HCT116 (cell line): ENCODE measurements around the gene EGF. TPM values are rescaled to one million over a fixed set of nuclear protein-coding genes. Genes with fewer than 3 reads are reported as not detected.

Source experiments
- ATAC-seq: fragments of 200-7000 bp; cut with Tn5 transposase; 2 replicates; pipeline ENCODE4 v1.9.1; 2020; ENCODE audit warnings: mild to moderate bottlenecking, moderate library complexity
- BruUV-seq: library from RNA; stranded (reverse); fragments of 400-500 nt; replicated peaks from 2 replicates; lab custom pipeline; 2021; lab: Mats Ljungman, UMichigan
- CTCF ChIA-PET: fragments of 300-600 bp; sonication (Branson Sonifier 250); formaldehyde crosslinking; loops from one replicate; lab custom pipeline; 2021; ENCODE audit warnings: antibody characterized with exemption; lab: Charles Lee
- POLR2A ChIA-PET: fragments of 300-600, 350-600 bp; sonication (Branson Sonifier 250); formaldehyde crosslinking; loops from one replicate; lab custom pipeline; 2021; ENCODE audit warnings: antibody characterized with exemption; lab: Charles Lee
- RAD21 ChIA-PET, 2 experiments: fragments of 300-600 bp; sonication (Branson Sonifier 250); formaldehyde crosslinking; loops; one replicate each; lab custom pipeline; 2023; ENCODE audit warnings: low total read pairs in 2 of 2; ENCODE audit not compliant: uncharacterized antibody in 2 of 2, unreplicated experiment in 2 of 2, low non-redundant PET in 1 of 2; lab: Charles Lee
- DNase-seq: peaks from one replicate; pipeline ENCODE4 v3.0.0-alpha.2; 2010; ENCODE audit warnings: low read depth, low spot score
- H2AFZ ChIP-seq: fragments of 200-600 bp; shearing (Covaris generic), sonication (generic); 2 replicates; pipeline ENCODE4 v1.6.1; 2017; ENCODE audit warnings: low read depth, mixed run types, mixed read lengths, antibody characterized with exemption, low read length; ENCODE audit not compliant: poor library complexity, severe bottlenecking
- H3K27ac ChIP-seq: 2 replicates; pipeline ENCODE4 v1.5.1; 2012; ENCODE audit warnings: low read depth, low read length
- H3K27me3 ChIP-seq: fragments of 200-600 bp; sonication (generic); 2 replicates; pipeline ENCODE4 v1.6.1; 2016; ENCODE audit warnings: mixed run types, low read length, mixed read lengths; ENCODE audit not compliant: insufficient read depth
- H3K36me3 ChIP-seq, 2 experiments: fragments of 200-500 bp in 1 of 2; fragments of 200-600 bp in 1 of 2; sonication (Bioruptor generic) in 1 of 2; sonication (generic) in 1 of 2; 2 replicates each; pipeline versions ENCODE4 v1.5.1 to v1.6.1; 2014 to 2016; ENCODE audit warnings: low read length in 2 of 2, inconsistent platforms in 1 of 2, mixed read lengths in 1 of 2, mixed run types in 1 of 2; ENCODE audit not compliant: insufficient read depth in 2 of 2, control insufficient read depth in 1 of 2
- H3K4me1 ChIP-seq, 2 experiments: fragments of 200-600 bp in 1 of 2; sonication (generic) in 1 of 2; 2 replicates each; pipeline versions ENCODE4 v1.5.1 to v1.6.1; 2012 to 2017; ENCODE audit warnings: low read length in 2 of 2, inconsistent platforms in 1 of 2, mild to moderate bottlenecking in 1 of 2, mixed read lengths in 1 of 2, mixed run types in 1 of 2, moderate library complexity in 1 of 2; ENCODE audit not compliant: insufficient read depth in 2 of 2, control insufficient read depth in 1 of 2
- H3K4me2 ChIP-seq: fragments of 200-600 bp; sonication (generic); 2 replicates; pipeline ENCODE4 v1.6.1; 2017; ENCODE audit warnings: mixed run types, low read length, mixed read lengths
- H3K4me3 ChIP-seq, 2 experiments: fragments of 200-600 bp in 1 of 2; sonication (generic) in 1 of 2; replicated peaks in 1 of 2; 2 replicates each; pipeline ENCODE4 v1.5.1; 2011 to 2016; ENCODE audit warnings: low read length in 2 of 2, control low read depth in 1 of 2, low read depth in 1 of 2, mild to moderate bottlenecking in 1 of 2, mixed read lengths in 1 of 2, mixed run types in 1 of 2
- H3K79me2 ChIP-seq: fragments of 200-600 bp; sonication (generic); 2 replicates; pipeline ENCODE4 v1.6.1; 2017; ENCODE audit warnings: mild to moderate bottlenecking, mixed run types, low read length, moderate library complexity, mixed read lengths; ENCODE audit not compliant: insufficient read depth
- H3K9ac ChIP-seq: fragments of 200-600 bp; sonication (generic); 2 replicates; pipeline ENCODE4 v1.6.1; 2016; ENCODE audit warnings: low read length, mixed read lengths
- H3K9me2 ChIP-seq: fragments of 200-600 bp; sonication (generic), shearing (Covaris generic); 2 replicates; pipeline ENCODE4 v1.6.1; 2017; ENCODE audit warnings: mixed run types, mild to moderate bottlenecking, moderate library complexity; ENCODE audit not compliant: insufficient read depth
- H3K9me3 ChIP-seq, 2 experiments: fragments of 200-500 bp in 1 of 2; fragments of 200-600 bp in 1 of 2; sonication (Bioruptor generic) in 1 of 2; sonication (generic) in 1 of 2; 2 replicates each; pipeline ENCODE4 v1.6.1; 2014 to 2017; ENCODE audit warnings: low read length in 2 of 2, mixed read lengths in 2 of 2, inconsistent platforms in 1 of 2, low read depth in 1 of 2, mild to moderate bottlenecking in 1 of 2, mixed run types in 1 of 2, moderate library complexity in 1 of 2; ENCODE audit not compliant: control insufficient read depth in 1 of 2, insufficient read depth in 1 of 2
- H4K20me1 ChIP-seq: fragments of 200-600 bp; sonication (generic), shearing (Covaris generic); 2 replicates; pipeline ENCODE4 v1.6.1; 2017; ENCODE audit warnings: mixed run types, mild to moderate bottlenecking, moderate library complexity; ENCODE audit not compliant: insufficient read depth
- ATF3 ChIP-seq: IDR thresholded peaks from 2 replicates; pipeline ENCODE4 v1.6.1; 2012
- CBX3 ChIP-seq: IDR thresholded peaks from 2 replicates; pipeline ENCODE4 v1.6.1; 2012; ENCODE audit warnings: low read depth
- CTCF ChIP-seq, 3 experiments: fragments of 200-600 bp in 1 of 3; sonication (generic) in 1 of 3; IDR thresholded peaks in 2 of 3; conservative IDR thresholded peaks in 1 of 3; 2 replicates each; pipeline ENCODE4 v1.5.1; 2012 to 2017; ENCODE audit warnings: low read depth in 2 of 3, low read length in 2 of 3, antibody characterized with exemption in 1 of 3, borderline replicate concordance in 1 of 3, control low read depth in 1 of 3, mild to moderate bottlenecking in 1 of 3, mixed read lengths in 1 of 3, mixed run types in 1 of 3, moderate library complexity in 1 of 3; ENCODE audit not compliant: insufficient read depth in 1 of 3
- EZH2 ChIP-seq: fragments of 200-600 bp; sonication (generic); IDR thresholded peaks from 2 replicates; pipeline ENCODE4 v1.6.1; 2017; ENCODE audit warnings: antibody characterized with exemption, mixed run types
- EZH2phosphoT487 ChIP-seq: fragments of 200-600 bp; IDR thresholded peaks from 2 replicates; pipeline ENCODE4 v1.6.1; 2018; ENCODE audit warnings: antibody characterized with exemption, borderline replicate concordance
- FOSL1 ChIP-seq: IDR thresholded peaks from 2 replicates; pipeline ENCODE4 v1.6.1; 2012; ENCODE audit warnings: low read depth
- JUND ChIP-seq: IDR thresholded peaks from 2 replicates; pipeline ENCODE4 v1.6.1; 2012
- POLR2A ChIP-seq: IDR thresholded peaks from 2 replicates; pipeline ENCODE4 v1.7.0; 2011; ENCODE audit warnings: borderline replicate concordance; ENCODE audit not compliant: insufficient read depth, insufficient read length; ENCODE audit errors: extremely low read depth
- RAD21 ChIP-seq: IDR thresholded peaks from 2 replicates; pipeline ENCODE4 v1.6.1; 2012; ENCODE audit warnings: low read depth, mild to moderate bottlenecking
- REST ChIP-seq: IDR thresholded peaks from 2 replicates; pipeline ENCODE4 v1.6.1; 2012; ENCODE audit warnings: low read depth
- SP1 ChIP-seq: IDR thresholded peaks from 2 replicates; pipeline ENCODE4 v1.6.1; 2012; ENCODE audit warnings: low read depth
- YY1 ChIP-seq: IDR thresholded peaks from 2 replicates; pipeline ENCODE4 v1.6.1; 2011; ENCODE audit warnings: low read length, low read depth, moderate library complexity, mild to moderate bottlenecking; ENCODE audit not compliant: insufficient replicate concordance; ENCODE audit errors: extremely low read depth
- ZBTB33 ChIP-seq: IDR thresholded peaks from 2 replicates; pipeline ENCODE4 v1.6.1; 2011; ENCODE audit warnings: mild to moderate bottlenecking, low read length, moderate library complexity; ENCODE audit not compliant: insufficient replicate concordance; ENCODE audit errors: extremely low read depth
- ZNF274 ChIP-seq: fragments of 200-500 bp; sonication (Bioruptor generic); IDR thresholded peaks from 2 replicates; pipeline ENCODE4 v1.6.1; 2014; ENCODE audit warnings: mild to moderate bottlenecking, low read depth, low read length, inconsistent platforms
- intact Hi-C: fragments of 100-400 bp; cut with micrococcal nuclease; formaldehyde crosslinking; loops from 2 replicates; pipeline ENCODE4 v1.10.0; 2022
- total RNA-seq: library from RNA; stranded (reverse); gene quantifications from one replicate; pipeline ENCODE4 v1.2.1, GENCODE V29; 2021; ENCODE audit not compliant: unreplicated experiment
- TF ChIP-seq, protein P1 (sequence below): IDR thresholded peaks from 2 replicates; pipeline ENCODE4 v1.6.1; 2012

EGF gene
- total RNA-seq, 1 experiment from 2014 or later: 0.57 TPM

GRCh38 chr4:109864134-109864533 lies 48.5 kb upstream of the EGF start:
- POLR2A ChIA-PET: no interaction called here
- ATAC-seq: 0 out of 2 replicates have a peak, but pooled peaks have one; percentile 54

More at GRCh38 chr4:109864134-109864533, 48.5 kb upstream of the EGF start:
- no peak overlapping the region for H3K4me2 ChIP-seq
- no peaks in the 10 kb centered on the region for H3K79me2 ChIP-seq
- no peak overlapping the region for H3K9ac ChIP-seq
- no peaks in the 10 kb centered on the region for H3K9me2 ChIP-seq
- no peak for TF ChIP-seq ZNF274
- no peak for TF ChIP-seq EZH2phosphoT487
- TF ChIP-seq JUND: no peak
- no peak for TF ChIP-seq ZBTB33
- no peak for TF ChIP-seq ATF3
- no peak for TF ChIP-seq CTCF (IDR thresholded peaks at IDR 0.05 in 2 of 3, conservative IDR thresholded peaks at IDR 0.05 in 1 of 3; ENCODE audit: borderline replicate concordance in 1 of 3, insufficient read depth in 1 of 3, low read depth in 2 of 3, low read length in 2 of 3)
- no peak for TF ChIP-seq EZH2
- TF ChIP-seq FOSL1: no peak
- no peak for TF ChIP-seq REST
- TF ChIP-seq SP1: no peak
- TF ChIP-seq, protein P1, sequence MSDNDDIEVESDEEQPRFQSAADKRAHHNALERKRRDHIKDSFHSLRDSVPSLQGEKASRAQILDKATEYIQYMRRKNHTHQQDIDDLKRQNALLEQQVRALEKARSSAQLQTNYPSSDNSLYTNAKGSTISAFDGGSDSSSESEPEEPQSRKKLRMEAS: no peak
- TF ChIP-seq RAD21: no peak
- TF ChIP-seq YY1: no peak
- no peak for TF ChIP-seq CBX3
- no peak for TF ChIP-seq POLR2A
- H3K4me1 ChIP-seq: no peaks in the 10 kb centered on the region
- BruUV-seq: no TSS peak
- no peak overlapping the region for H2AFZ ChIP-seq
- no peak for DNase-seq
- no peak overlapping the region for H3K4me3 ChIP-seq
- RAD21 ChIA-PET: no interaction called here
- H3K27ac ChIP-seq: no peak overlapping the region
- no peaks in the 10 kb centered on the region for H3K27me3 ChIP-seq
- H4K20me1 ChIP-seq: no peaks in the 10 kb centered on the region
- H3K36me3 ChIP-seq: no peaks in the 10 kb centered on the region
- H3K9me3 ChIP-seq: no peaks in the 10 kb centered on the region; a peak in 1 of 4 replicates
- intact Hi-C loops: no loop called here
- CTCF ChIA-PET: no interaction called here
